Measurements from ENCODE around the gene PRAMEF12.

The PRAMEF12 gene

GRCh38 chr1:12757836-12758235 lies 15.7 kb upstream of the PRAMEF12 start:
- peaks cover 10% of the 10 kb centered on the region for H3K27me3 Mint-ChIP-seq
- no peaks in the 10 kb centered on the region for H3K9me3 Mint-ChIP-seq
- no peaks in the 10 kb centered on the region for H3K4me1 Mint-ChIP-seq (ENCODE audit: low read depth)
- intact Hi-C loops (cut with micrococcal nuclease): no loop called here
- H3K27ac Mint-ChIP-seq: no peak overlapping the region
- H3K4me3 Mint-ChIP-seq: no peak overlapping the region
- H3K36me3 Mint-ChIP-seq (ENCODE audit: low read depth): no peaks in the 10 kb centered on the region

- no peak overlapping the region for H3K27ac Mint-ChIP-seq
- H3K4me1 Mint-ChIP-seq (ENCODE audit: low read depth): no peaks in the 10 kb centered on the region
- H3K27me3 Mint-ChIP-seq: peaks cover 8% of the 10 kb centered on the region
- H3K9me3 Mint-ChIP-seq: no peaks in the 10 kb centered on the region
- H3K4me3 Mint-ChIP-seq: no peak overlapping the region
- no peaks in the 10 kb centered on the region for H3K36me3 Mint-ChIP-seq (ENCODE audit: low read depth)
- intact Hi-C loops (cut with micrococcal nuclease): no loop called here
Measured at GRCh38 chr1:12760256-12760795, 13.2 kb upstream of the PRAMEF12 start.

- no peak overlapping the region for H3K27ac Mint-ChIP-seq
Measured at GRCh38 chr1:12761781-12762180, 11.8 kb upstream of the PRAMEF12 start.

GRCh38 chr1:12762766-12763165 lies 10.8 kb upstream of the PRAMEF12 start:
- H3K27me3 Mint-ChIP-seq: peaks cover 7% of the 10 kb centered on the region
- no peaks in the 10 kb centered on the region for H3K9me3 Mint-ChIP-seq
- intact Hi-C loops (cut with micrococcal nuclease): no loop called here
- H3K4me1 Mint-ChIP-seq (ENCODE audit: low read depth): no peaks in the 10 kb centered on the region
- no peaks in the 10 kb centered on the region for H3K36me3 Mint-ChIP-seq (ENCODE audit: low read depth)
- H3K4me3 Mint-ChIP-seq: no peak overlapping the region
- no peak overlapping the region for H3K27ac Mint-ChIP-seq

More at GRCh38 chr1:12761781-12762180, 11.8 kb upstream of the PRAMEF12 start:
- no peaks in the 10 kb centered on the region for H3K4me1 Mint-ChIP-seq (ENCODE audit: low read depth)
- H3K27me3 Mint-ChIP-seq: peaks cover 9% of the 10 kb centered on the region
- no peaks in the 10 kb centered on the region for H3K36me3 Mint-ChIP-seq (ENCODE audit: low read depth)
- no peaks in the 10 kb centered on the region for H3K9me3 Mint-ChIP-seq
- H3K4me3 Mint-ChIP-seq: no peak overlapping the region
- intact Hi-C loops (cut with micrococcal nuclease): no loop called here

- no peaks in the 10 kb centered on the region for H3K4me1 Mint-ChIP-seq (ENCODE audit: low read depth)
- peaks cover 4% of the 10 kb centered on the region for H3K27me3 Mint-ChIP-seq
- H3K27ac Mint-ChIP-seq: no peak overlapping the region
- no peaks in the 10 kb centered on the region for H3K36me3 Mint-ChIP-seq (ENCODE audit: low read depth)
- intact Hi-C loops (cut with micrococcal nuclease): no loop called here
- H3K4me3 Mint-ChIP-seq: no peak overlapping the region
- H3K9me3 Mint-ChIP-seq: no peaks in the 10 kb centered on the region
Measured at GRCh38 chr1:12763479-12763878, 10.1 kb upstream of the PRAMEF12 start.

- H3K27ac Mint-ChIP-seq: no peak overlapping the region
- intact Hi-C loops (cut with micrococcal nuclease): no loop called here
- peaks cover 4% of the 10 kb centered on the region for H3K27me3 Mint-ChIP-seq
- no peak overlapping the region for H3K4me3 Mint-ChIP-seq
- no peaks in the 10 kb centered on the region for H3K9me3 Mint-ChIP-seq
- no peaks in the 10 kb centered on the region for H3K4me1 Mint-ChIP-seq (ENCODE audit: low read depth)
- H3K36me3 Mint-ChIP-seq (ENCODE audit: low read depth): no peaks in the 10 kb centered on the region
Measured at GRCh38 chr1:12764016-12764415, 9.5 kb upstream of the PRAMEF12 start.

- no peak overlapping the region for H3K4me3 Mint-ChIP-seq
- no peaks in the 10 kb centered on the region for H3K9me3 Mint-ChIP-seq
- intact Hi-C loops (cut with micrococcal nuclease): no loop called here
Measured at GRCh38 chr1:12769031-12769430, 4.5 kb upstream of the PRAMEF12 start.

GRCh38 chr1:12769976-12770505 lies 3.5 kb upstream of the PRAMEF12 start:
- Mint-ChIP-seq H3K4me3 (no peak overlapping the region), H3K27ac (no peak overlapping the region), H3K4me1 (ENCODE audit: low read depth) (no peaks in the 10 kb centered on the region), H3K9me3 (no peaks in the 10 kb centered on the region), H3K36me3 (ENCODE audit: low read depth) (no peaks in the 10 kb centered on the region), H3K27me3 (peaks cover 11% of the 10 kb centered on the region)
- intact Hi-C loops (cut with micrococcal nuclease): no loop called here

More at GRCh38 chr1:12769031-12769430, 4.5 kb upstream of the PRAMEF12 start:
- Mint-ChIP-seq H3K4me1 (ENCODE audit: low read depth) (no peaks in the 10 kb centered on the region), H3K36me3 (ENCODE audit: low read depth) (no peaks in the 10 kb centered on the region), H3K27me3 (peaks cover 11% of the 10 kb centered on the region), H3K27ac (no peak overlapping the region)

GRCh38 chr1:12770620-12771019 lies 2.9 kb upstream of the PRAMEF12 start:
- Mint-ChIP-seq H3K9me3 (no peaks in the 10 kb centered on the region), H3K27ac (no peak overlapping the region), H3K36me3 (ENCODE audit: low read depth) (no peaks in the 10 kb centered on the region), H3K4me3 (no peak overlapping the region), H3K27me3 (peaks cover 11% of the 10 kb centered on the region), H3K4me1 (ENCODE audit: low read depth) (no peaks in the 10 kb centered on the region)
- intact Hi-C loops (cut with micrococcal nuclease): no loop called here

- no peaks in the 10 kb centered on the region for H3K9me3 Mint-ChIP-seq
- peaks cover 9% of the 10 kb centered on the region for H3K27me3 Mint-ChIP-seq
- H3K4me3 Mint-ChIP-seq: no peak overlapping the region
Measured at GRCh38 chr1:12771186-12771585, 2.4 kb upstream of the PRAMEF12 start.

GRCh38 chr1:12772520-12772919 lies 1.0 kb upstream of the PRAMEF12 start:
- Mint-ChIP-seq H3K4me3 (no peak overlapping the region), H3K27me3 (peaks cover 9% of the 10 kb centered on the region), H3K27ac (no peak overlapping the region), H3K4me1 (ENCODE audit: low read depth) (no peaks in the 10 kb centered on the region), H3K9me3 (no peaks in the 10 kb centered on the region), H3K36me3 (ENCODE audit: low read depth) (no peaks in the 10 kb centered on the region)
- intact Hi-C loops (cut with micrococcal nuclease): no loop called here

More at GRCh38 chr1:12771186-12771585, 2.4 kb upstream of the PRAMEF12 start:
- H3K4me1 Mint-ChIP-seq (ENCODE audit: low read depth): no peaks in the 10 kb centered on the region
- intact Hi-C loops (cut with micrococcal nuclease): no loop called here
- no peak overlapping the region for H3K27ac Mint-ChIP-seq
- no peaks in the 10 kb centered on the region for H3K36me3 Mint-ChIP-seq (ENCODE audit: low read depth)

GRCh38 chr1:12774801-12775345 lies 1.3 kb downstream of the PRAMEF12 start:
- Mint-ChIP-seq H3K27me3 (peaks cover 11% of the 10 kb centered on the region), H3K9me3 (no peaks in the 10 kb centered on the region), H3K27ac (no peak overlapping the region), H3K4me1 (ENCODE audit: low read depth) (no peaks in the 10 kb centered on the region), H3K36me3 (ENCODE audit: low read depth) (no peaks in the 10 kb centered on the region), H3K4me3 (no peak overlapping the region)
- intact Hi-C loops (cut with micrococcal nuclease): no loop called here

- Mint-ChIP-seq H3K36me3 (ENCODE audit: low read depth) (no peaks in the 10 kb centered on the region), H3K27ac (no peak overlapping the region), H3K9me3 (no peaks in the 10 kb centered on the region), H3K4me1 (ENCODE audit: low read depth) (no peaks in the 10 kb centered on the region), H3K4me3 (no peak overlapping the region), H3K27me3 (peaks cover 7% of the 10 kb centered on the region)
- intact Hi-C loops (cut with micrococcal nuclease): no loop called here
Measured at GRCh38 chr1:12775443-12775842, 1.9 kb downstream of the PRAMEF12 start.

GRCh38 chr1:12776801-12777557 lies 3.4 kb downstream of the PRAMEF12 start:
- Mint-ChIP-seq H3K27me3 (peaks cover 6% of the 10 kb centered on the region), H3K36me3 (ENCODE audit: low read depth) (no peaks in the 10 kb centered on the region), H3K9me3 (no peaks in the 10 kb centered on the region), H3K4me3 (no peak overlapping the region), H3K4me1 (ENCODE audit: low read depth) (no peaks in the 10 kb centered on the region), H3K27ac (no peak overlapping the region)
- intact Hi-C loops (cut with micrococcal nuclease): no loop called here

All from dendritic cell treated with granulocyte-macrophage colony-stimulating factor and Interleukin-4, amounts not matched to agents 40 ng/mL and 50 ng/mL, for 4 days (primary cell).